Heart left ventricle (tissue), 16 donors: ENCODE results near the gene C1orf53. TPM values are rescaled to one million over a fixed set of nuclear protein-coding genes. Genes with fewer than 3 reads are reported as not detected.
"Not testable (repeated sequence)": the region's sequence is repeated elsewhere in the genome, so short reads cannot be mapped to it uniquely, and the experiment has no call there.

Experiments used
- ATAC-seq, 4 donors: fragments of 200-7000 bp; cut with Tn5 transposase; one replicate each; pipeline ENCODE4 v1.9.1; 2020 to 2022; ENCODE audit warnings: moderate library complexity in 4 of 4, mild to moderate bottlenecking in 3 of 4, moderate number of reproducible peaks in 1 of 4
- DNase-seq, 5 donors: peaks; one replicate each; pipeline ENCODE4 v3.0.0-alpha.2; 2020
- H3K27ac ChIP-seq, 12 donors: fragments of 200-600 bp; sonication (generic) in 4 of 12; one replicate each; pipeline versions ENCODE4 v1.5.0 to v1.8.0; 2016 to 2022; ENCODE audit warnings: mild to moderate bottlenecking in 2 of 12
- H3K27me3 ChIP-seq, 9 donors: fragments of 200-600 bp; sonication (generic) in 2 of 9; one replicate each; pipeline versions ENCODE4 v1.5.1 to v1.8.0; 2016 to 2022; ENCODE audit warnings: mild to moderate bottlenecking in 3 of 9
- H3K36me3 ChIP-seq, 9 donors: fragments of 200-600 bp; sonication (generic) in 2 of 9; one replicate each; pipeline versions ENCODE4 v1.5.0 to v1.8.0; 2018 to 2022; ENCODE audit warnings: mild to moderate bottlenecking in 2 of 9
- H3K4me1 ChIP-seq, 12 donors: fragments of 200-600 bp; sonication (generic) in 4 of 12; one replicate each; pipeline versions ENCODE4 v1.5.0 to v1.8.0; 2016 to 2022; ENCODE audit warnings: mild to moderate bottlenecking in 3 of 12
- H3K4me3 ChIP-seq, 12 donors: fragments of 200-600 bp; sonication (generic) in 4 of 12; one replicate each; pipeline versions ENCODE4 v1.5.0 to v1.8.0; 2017 to 2022; ENCODE audit warnings: mild to moderate bottlenecking in 9 of 12, moderate library complexity in 4 of 12
- H3K9me3 ChIP-seq, 12 donors: fragments of 200-600 bp; sonication (generic) in 4 of 12; one replicate each; pipeline versions ENCODE4 v1.5.0 to v1.8.0; 2016 to 2022; ENCODE audit warnings: mild to moderate bottlenecking in 1 of 12
- CTCF ChIP-seq, 12 donors: fragments of 200-600 bp; sonication (generic) in 4 of 12; IDR thresholded peaks; one replicate each; pipeline versions ENCODE4 v1.5.0 to v1.8.0; 2018 to 2022; ENCODE audit warnings: antibody characterized with exemption in 12 of 12, mild to moderate bottlenecking in 5 of 12
- POLR2A ChIP-seq, 2 donors: fragments of 450-650 bp; IDR thresholded peaks; one replicate each; pipeline ENCODE4 v1.6.1; 2017; ENCODE audit warnings: antibody characterized with exemption in 2 of 2, mild to moderate bottlenecking in 2 of 2, moderate library complexity in 2 of 2
- WGBS, 4 donors: extraction: QIAGEN DNeasy Blood & Tissue Kit in 2 of 4; methylation state at CpG; one replicate each; pipeline versions ENCODE4 v1.1.5 to v1.1.7; 2013 to 2018; 5-methylcytosine and 5-hydroxymethylcytosine counted together
- intact Hi-C, 10 donors: fragments of 100-400 bp; cut with DNase I; formaldehyde crosslinking; loops; one replicate each; pipeline versions ENCODE4 v1.11.1 to v1.14.2; 2022
- polyA plus RNA-seq, 2 donors: library from polyadenylated mRNA; stranded (reverse); fragments of 200-250 nt; gene quantifications; one replicate each; pipeline ENCODE4 v1.2.3, GENCODE V29; 2013
- total RNA-seq, 9 donors: library from RNA; depleted of rRNA in 2 of 9; stranded (reverse); fragments of >200 nt in 2 of 9; fragmentation: NEBNext Ultra II Directional in 3 of 9; extraction: Animal tissue kit (Norgen Biotek cat#: 25700) in 3 of 9; gene quantifications; one replicate each; pipeline versions ENCODE4 v1.1.0 to v1.2.4, GENCODE V29; 2016 to 2023
- donor health status: ischemic (EF 13 %, LVEDD 7.1; RV severe dilation, severe dysfunction).
- donor health status: healthy with polysubstance abuse.
- donor health status: DM: no; HTN: yes; CAD: no.
- donor health status: DM: no; HTN: no; CAD: no.
- donor health status: ischemic (EF 25% LVEDD 6.9; RV normal size, moderate dysfunction).
- donor health status: ischemic (EF 25% LVEDD 5.7; RV mildly dilated, moderate dysfunction).
- donor health status: healthy.
- donor health status: DM: yes; HTN: yes; CAD: no.
- donor health status: ischemic (EF 35%, LVEDD 5.7; RV mildly dilated, moderate dysfunction).
- donor health status: nonischemic (EF 11% LVEDD 7.7; RV severe dilation, severe dysfunction).
- donor health status: DM: yes; HTN: yes; CAD: no.
- donor health status: PGD.
- donor health status: ischemic (EF 29% LVEDD 5.4; RV normal size, mild dysfunction).
- donor health status: nonischemic (EF 23%, LVEDD 6.1; RV moderate dilation, normal function).

The C1orf53 gene
- total and polyA plus RNA-seq, 11 donors: 2.8 to 15.2 (median 6.8) TPM

- H3K27ac ChIP-seq: no peak overlapping the region
- no peak overlapping the region for H3K4me3 ChIP-seq
- no peaks in the 10 kb centered on the region for H3K36me3 ChIP-seq
- DNase-seq (no peak), ATAC-seq (no peak)
- intact Hi-C loops: no loop called here
- 87 to 90% (median 89%) methylated on average over 5 of the region's 5 CpGs for WGBS, 4 donors
- H3K4me1 ChIP-seq: no peaks in the 10 kb centered on the region
- H3K9me3 ChIP-seq: no peaks in the 10 kb centered on the region
- TF ChIP-seq CTCF (IDR thresholded peaks at IDR 0.05) (no peak), POLR2A (IDR thresholded peaks at IDR 0.05) (no peak)
- peaks cover 0 to 2% (median 0%) of the 10 kb centered on the region in 9 donors for H3K27me3 ChIP-seq
Observed at GRCh38 chr1:197951617-197952175, 49.3 kb downstream of the C1orf53 start.

- H3K27ac ChIP-seq, intact Hi-C loops, H3K4me3 ChIP-seq, DNase-seq, ATAC-seq, H3K4me1 ChIP-seq, H3K9me3 ChIP-seq, H3K36me3 ChIP-seq, H3K27me3 ChIP-seq: not testable (repeated sequence)
- WGBS, 4 donors: 72 to 91% (median 86%) methylated on average over 6 of the region's 6 CpGs
Observed at GRCh38 chr1:197953472-197953871, 51.0 kb downstream of the C1orf53 start.

GRCh38 chr1:197954718-197955418 lies 52.4 kb downstream of the C1orf53 start:
- intact Hi-C loops: no loop called here
- no peak for ATAC-seq
- Histone ChIP-seq H3K4me3 (no peak overlapping the region), H3K27me3 (no peaks in the 10 kb centered on the region), H3K36me3 (no peaks in the 10 kb centered on the region), H3K27ac (no peak overlapping the region), H3K9me3 (no peaks in the 10 kb centered on the region), H3K4me1 (no peaks in the 10 kb centered on the region)
- TF ChIP-seq POLR2A (IDR thresholded peaks at IDR 0.05) (no peak), CTCF (IDR thresholded peaks at IDR 0.05) (no peak)
- no peak for DNase-seq
- WGBS, 4 donors: 54 to 70% (median 67%) methylated on average over 4 of the region's 4 CpGs

GRCh38 chr1:197955486-197956394 lies 53.3 kb downstream of the C1orf53 start:
- no peak for ATAC-seq
- intact Hi-C loops: no loop called here
- no peak for DNase-seq
- no peaks in the 10 kb centered on the region for H3K27me3 ChIP-seq
- H3K4me1 ChIP-seq: no peaks in the 10 kb centered on the region
- H3K4me3 ChIP-seq: no peak overlapping the region
- H3K36me3 ChIP-seq: no peaks in the 10 kb centered on the region
- TF ChIP-seq POLR2A (IDR thresholded peaks at IDR 0.05): no peak
- TF ChIP-seq CTCF (IDR thresholded peaks at IDR 0.05): no peak
- H3K9me3 ChIP-seq: no peaks in the 10 kb centered on the region
- H3K27ac ChIP-seq: no peak overlapping the region
- 52 to 67% (median 59%) methylated on average over 4 of the region's 4 CpGs for WGBS, 4 donors

Other genes with a start within 250 kb of the C1orf53 start
- gene DENND1B, start 127.2 kb upstream of the C1orf53 start, total RNA-seq: 10 to 100 TPM; 16.0 to 31.4 (median 24.0) TPM
- 1 to 10 TPM; 4.0 to 6.4 TPM for gene DENND1B, start 127.2 kb upstream of the C1orf53 start, polyA plus RNA-seq
- gene LHX9, start 14.7 kb downstream of the C1orf53 start, total RNA-seq: 1 to 10 TPM in 1 of 9 donors, under 1 TPM in 6, not detected in 2; 0.04 to 1.1 (median 0.15) TPM
- under 1 TPM; 0.01 to 0.04 TPM for gene LHX9, start 14.7 kb downstream of the C1orf53 start, polyA plus RNA-seq